GM06990 (cell line): ENCODE data around the gene PYGB.
"Not testable (repeated sequence)": the region's sequence is repeated elsewhere in the genome, so short reads cannot be mapped to it uniquely, and the experiment has no call there.

Experiments used
- DNase-seq: peaks from one replicate; pipeline ENCODE4 v3.0.0-alpha.2; 2011; ENCODE audit not compliant: insufficient read length; ENCODE audit errors: extremely low read depth
- H3K27me3 ChIP-seq: replicated peaks from 2 replicates; pipeline ENCODE4 v1.6.0; 2011; ENCODE audit warnings: low read length; ENCODE audit not compliant: control insufficient read depth, insufficient read depth
- H3K36me3 ChIP-seq: 2 replicates; pipeline ENCODE4 v1.5.1; 2011; ENCODE audit warnings: low read length; ENCODE audit not compliant: control insufficient read depth, insufficient read depth
- H3K4me3 ChIP-seq: replicated peaks from 2 replicates; pipeline ENCODE4 v1.5.1; 2011; ENCODE audit warnings: low read depth, mild to moderate bottlenecking, control low read depth, low read length
- CTCF ChIP-seq: IDR thresholded peaks from 2 replicates; pipeline ENCODE4 v1.5.1; 2011; ENCODE audit warnings: low read length, control low read depth, mild to moderate bottlenecking, inconsistent platforms; ENCODE audit not compliant: insufficient read depth, poor library complexity, severe bottlenecking

Gene PYGB

GRCh38 chr20:25230166-25230831, 17.6 kb upstream of the PYGB start:
- TF ChIP-seq CTCF, result no peak
- H3K4me3 ChIP-seq, result no peak overlapping the region
- peaks cover 2% of the 10 kb centered on the region; the same call in 1 of the 2 replicates for H3K36me3 ChIP-seq
- no peaks in the 10 kb centered on the region for H3K27me3 ChIP-seq
- no peak for DNase-seq

- no peak for TF ChIP-seq CTCF
- H3K4me3 ChIP-seq, result no peak overlapping the region
- no peaks in the 10 kb centered on the region for H3K27me3 ChIP-seq
- H3K36me3 ChIP-seq, result no peaks in the 10 kb centered on the region
- DNase-seq, result no peak
Observed at GRCh38 chr20:25233016-25233772, 14.7 kb upstream of the PYGB start.

GRCh38 chr20:25234009-25234849, 13.7 kb upstream of the PYGB start:
- not testable (repeated sequence) for H3K4me3 ChIP-seq, H3K36me3 ChIP-seq, H3K27me3 ChIP-seq, DNase-seq

- DNase-seq, result no peak
- Histone ChIP-seq H3K36me3 (no peaks in the 10 kb centered on the region), H3K4me3 (no peak overlapping the region), H3K27me3 (no peaks in the 10 kb centered on the region)
- TF ChIP-seq CTCF, result no peak
Observed at GRCh38 chr20:25236450-25237304, 11.2 kb upstream of the PYGB start.

GRCh38 chr20:25237610-25238318, 10.1 kb upstream of the PYGB start:
- H3K27me3 ChIP-seq, result no peaks in the 10 kb centered on the region
- no peak for TF ChIP-seq CTCF
- DNase-seq, result no peak
- H3K36me3 ChIP-seq, result no peaks in the 10 kb centered on the region
- no peak overlapping the region for H3K4me3 ChIP-seq
